ENCODE data around the gene SLC44A4.
"Not testable (repeated sequence)": the region's sequence is repeated elsewhere in the genome, so short reads cannot be mapped to it uniquely, and the experiment has no call there.

SLC44A4 gene

GRCh38 chr6:31851980-31852718 lies 26.6 kb downstream of the SLC44A4 start:
- DNase-seq, result not testable (repeated sequence)

- DNase-seq, result no peak
Observed at GRCh38 chr6:31851485-31851832, 27.3 kb downstream of the SLC44A4 start.

- no peak for DNase-seq
Observed at GRCh38 chr6:31850765-31851484, 27.9 kb downstream of the SLC44A4 start.

DNA sequence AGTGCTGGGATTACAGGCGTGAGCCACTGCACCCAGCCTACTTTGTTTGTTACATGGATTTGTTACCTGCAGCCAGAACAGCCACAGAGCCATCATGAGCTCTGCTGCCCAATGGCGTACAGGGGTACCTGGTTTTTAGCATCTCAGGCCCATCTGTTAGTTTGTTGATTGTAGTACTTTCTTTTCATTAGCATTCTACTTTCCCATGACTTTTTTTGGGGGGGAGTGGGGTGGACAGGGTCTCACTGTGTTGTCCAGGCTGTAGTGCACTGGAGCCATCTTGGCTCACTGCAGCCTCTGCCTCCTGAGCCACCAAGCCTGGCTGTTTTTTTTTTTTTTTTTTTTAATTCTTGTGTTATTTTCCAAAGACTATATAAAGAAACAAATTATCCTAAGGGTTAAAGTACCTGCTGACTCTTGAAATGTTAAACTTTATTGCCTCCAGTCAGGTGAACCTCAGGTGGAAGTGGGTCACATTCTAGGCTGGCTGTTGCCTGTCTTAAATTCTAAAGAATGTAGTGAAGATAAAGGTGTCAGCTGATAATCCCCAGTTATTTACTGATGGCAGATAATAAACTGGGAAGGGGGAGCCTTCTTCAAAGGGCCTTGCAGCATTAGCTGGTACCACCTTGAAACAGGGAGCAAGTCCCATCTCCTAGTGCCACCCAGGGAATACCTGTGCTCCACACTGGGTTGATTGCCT lies 31.4 kb downstream of the SLC44A4 start:
- DNase-seq, result no peak

GRCh38 chr6:31844507-31844906 lies 34.3 kb downstream of the SLC44A4 start:
- DNase-seq, result no peak

DNA sequence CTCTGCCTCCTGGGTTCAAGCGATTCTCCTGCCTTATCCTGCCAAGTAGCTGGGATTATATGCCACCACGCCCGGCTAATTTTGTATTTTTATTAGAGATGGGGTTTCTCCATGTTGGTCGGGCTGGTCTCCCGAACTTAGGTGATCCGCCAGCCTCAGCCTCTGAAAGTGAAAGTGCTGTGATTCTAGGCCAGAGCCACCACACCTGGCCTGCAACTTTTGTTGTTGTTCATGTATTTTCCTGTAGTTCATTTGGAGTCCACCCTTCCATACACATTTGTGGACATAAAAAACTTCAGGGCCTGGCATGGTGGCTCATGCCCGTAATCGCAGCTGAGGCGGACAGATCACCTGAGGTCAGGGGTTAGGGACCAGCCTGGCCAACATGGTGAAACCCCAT lies 36.7 kb downstream of the SLC44A4 start:
- no peak for DNase-seq

DNA sequence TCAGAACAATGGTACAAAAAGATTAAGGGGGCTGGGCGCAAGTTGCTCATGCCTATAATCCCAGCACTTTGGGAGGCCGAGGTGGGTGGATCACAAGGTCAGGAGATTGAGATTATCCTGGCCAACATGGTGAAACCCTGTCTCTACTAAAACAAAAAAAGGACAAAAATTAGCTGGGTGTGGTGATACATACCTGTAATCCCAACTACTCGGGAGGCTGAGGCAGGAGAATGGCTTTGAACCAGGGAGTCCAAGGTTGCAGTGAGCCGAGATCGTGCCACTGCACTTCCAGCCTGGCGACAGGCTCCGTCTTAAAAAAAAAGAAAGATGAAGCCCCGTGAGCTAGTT lies 39.0 kb downstream of the SLC44A4 start:
- DNase-seq, result not testable (repeated sequence)

GRCh38 chr6:31838968-31839367 lies 39.8 kb downstream of the SLC44A4 start:
- no peak for DNase-seq

DNA sequence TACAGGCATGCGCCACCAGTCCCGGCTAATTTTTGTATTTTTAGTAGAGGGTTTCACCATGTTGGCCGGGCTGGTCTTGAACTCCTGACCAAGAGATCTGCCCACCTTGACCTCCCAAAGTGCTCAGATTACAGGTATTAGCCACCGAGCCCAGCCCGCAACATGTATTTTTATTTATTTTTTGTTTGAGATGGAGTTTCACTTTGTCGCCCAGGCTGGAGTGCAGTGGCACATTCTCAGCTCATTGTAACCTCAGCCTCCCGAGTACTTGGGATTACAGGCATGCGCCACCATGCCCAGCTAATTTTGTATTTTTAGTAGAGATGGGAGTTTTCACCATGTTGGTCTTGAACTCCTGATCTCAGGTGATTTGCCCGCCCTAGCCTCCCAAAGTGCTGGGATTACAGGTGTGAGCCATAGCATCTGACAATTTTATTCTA lies 40.7 kb downstream of the SLC44A4 start:
- not testable (repeated sequence) for DNase-seq

DNA sequence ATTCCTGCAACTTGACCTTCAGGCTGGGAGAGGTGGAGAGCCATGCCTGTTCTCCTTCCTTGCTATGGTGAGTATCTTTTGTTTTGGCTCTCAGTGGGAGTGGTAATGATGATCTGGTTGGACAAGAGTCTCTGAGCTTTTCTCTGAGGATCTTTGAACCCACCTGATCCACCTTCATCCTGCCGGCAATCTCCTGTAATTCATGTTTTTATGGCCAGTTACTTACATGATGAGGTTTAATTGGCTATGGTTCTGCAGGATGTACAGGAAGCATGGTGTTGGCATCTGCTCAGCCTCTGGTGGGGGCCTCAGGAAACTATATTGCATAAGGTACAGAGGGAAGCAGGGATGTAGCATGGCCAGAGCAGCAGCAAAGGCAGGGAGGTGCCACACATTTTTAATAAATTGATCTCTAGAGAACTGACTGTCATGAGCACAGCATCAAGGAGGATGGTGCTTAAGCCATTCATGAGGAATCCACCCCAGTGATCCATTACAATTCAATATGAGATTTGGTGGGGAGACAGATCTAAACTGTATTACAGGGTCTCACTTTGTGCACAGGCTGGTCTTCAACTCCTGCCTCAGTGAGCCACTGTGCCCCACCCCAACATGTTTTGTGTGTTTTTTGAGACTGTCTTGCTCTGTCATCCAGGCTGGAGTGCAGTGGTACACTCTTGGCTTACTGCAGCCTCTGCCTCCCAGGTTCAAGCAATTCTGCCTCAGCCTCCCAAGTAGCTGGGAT lies 41.3 kb downstream of the SLC44A4 start:
- no peak for DNase-seq

- no peak for DNase-seq
Observed at GRCh38 chr6:31836474-31837368, 42.1 kb downstream of the SLC44A4 start.

GRCh38 chr6:31836047-31836473 lies 42.7 kb downstream of the SLC44A4 start:
- DNase-seq, result no peak

DNA sequence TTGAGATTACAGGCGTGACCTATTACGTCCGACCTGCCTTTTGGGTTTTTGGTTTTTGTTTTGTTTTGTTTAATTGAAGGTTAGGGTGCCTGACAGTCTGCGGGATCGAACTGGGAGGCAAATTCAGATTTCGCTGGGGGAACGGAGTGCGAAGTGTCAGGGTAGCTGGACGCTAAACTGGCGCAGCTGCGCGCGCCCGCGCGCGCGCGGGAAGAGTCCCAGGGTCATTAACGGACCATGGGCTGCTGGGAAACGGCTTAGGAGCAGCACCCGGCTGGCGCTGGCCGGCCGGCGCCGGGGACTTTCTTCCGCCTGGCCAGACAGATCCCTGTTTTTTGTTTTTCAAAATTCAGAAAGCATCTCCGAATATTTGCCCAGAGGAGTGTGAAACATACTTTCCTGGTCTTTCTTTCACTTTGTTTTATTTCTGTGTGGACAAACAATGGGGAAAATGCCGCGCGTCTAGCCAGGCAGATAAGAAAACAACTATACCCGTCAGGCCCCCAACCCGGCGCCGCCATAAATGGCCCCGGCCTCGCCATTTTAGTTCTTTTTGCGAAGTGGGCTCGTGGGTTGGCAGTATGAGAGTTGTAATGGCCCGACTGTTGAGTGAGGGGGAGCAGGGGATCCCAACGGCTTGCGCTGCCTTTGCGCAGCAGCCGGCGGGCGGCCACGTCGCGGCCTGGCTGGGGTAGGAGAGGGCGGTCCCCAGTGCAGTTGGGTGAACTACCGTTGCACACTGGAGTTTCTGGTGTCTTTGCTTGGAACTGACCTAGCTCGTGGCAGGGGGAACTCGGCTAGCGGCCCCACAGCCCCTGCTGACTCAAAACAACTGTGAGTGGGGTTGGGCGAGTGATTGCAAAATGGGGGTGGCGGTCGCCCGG lies 44.2 kb downstream of the SLC44A4 start:
- peak; percentile 81 for DNase-seq

- no peak for DNase-seq
Observed at GRCh38 chr6:31831350-31832215, 47.2 kb downstream of the SLC44A4 start.

- DNase-seq, result no peak
Observed at GRCh38 chr6:31830886-31831335, 47.9 kb downstream of the SLC44A4 start.

GRCh38 chr6:31829633-31830283 lies 49.0 kb downstream of the SLC44A4 start:
- DNase-seq, result no peak

DNA sequence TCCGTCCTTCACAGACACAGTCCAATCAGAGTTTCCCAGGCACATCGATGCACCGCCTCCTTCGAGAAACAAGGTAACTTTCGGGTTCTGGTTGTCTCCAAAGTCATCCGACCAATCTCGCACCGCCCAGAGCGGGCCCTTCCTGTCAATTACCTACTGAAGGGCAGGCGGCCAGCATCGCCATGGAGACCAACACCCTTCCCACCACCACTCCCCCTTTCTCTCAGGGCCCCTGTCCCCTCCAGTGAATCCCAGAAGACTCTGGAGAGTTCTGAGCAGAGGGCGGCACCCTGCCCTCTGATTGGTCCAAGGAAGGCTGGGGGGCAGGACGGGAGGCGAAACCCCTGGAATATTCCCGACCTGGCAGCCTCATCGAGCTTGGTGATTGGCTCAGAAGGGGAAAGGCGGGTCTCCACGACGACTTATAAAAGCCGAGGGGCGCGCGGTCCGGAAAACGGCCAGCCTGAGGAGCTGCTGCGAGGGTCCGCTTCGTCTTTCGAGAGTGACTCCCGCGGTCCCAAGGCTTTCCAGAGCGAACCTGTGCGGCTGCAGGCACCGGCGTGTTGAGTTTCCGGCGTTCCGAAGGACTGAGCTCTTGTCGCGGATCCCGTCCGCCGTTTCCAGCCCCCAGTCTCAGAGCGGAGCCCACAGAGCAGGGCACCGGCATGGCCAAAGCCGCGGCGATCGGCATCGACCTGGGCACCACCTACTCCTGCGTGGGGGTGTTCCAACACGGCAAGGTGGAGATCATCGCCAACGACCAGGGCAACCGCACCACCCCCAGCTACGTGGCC lies 51.3 kb downstream of the SLC44A4 start, which contains the start of gene HSPA1B:
HSPA1B (plus strand) TSS at position 453 of the 794 bp plus-strand sequence; CDS start at position 666, 213 bp downstream.
- peak; percentile 84 for DNase-seq

GRCh38 chr6:31826793-31827285 lies 52.0 kb downstream of the SLC44A4 start:
- DNase-seq, result no peak

All from activated CD4-positive, CD25-positive, alpha-beta regulatory T cell treated with anti-CD3 and anti-CD28 coated beads, Interleukin-2, amount 50 U/mL, for 72 hours (primary cell).